ENCODE results near the gene NUDCD3. TPM values are rescaled to one million over a fixed set of nuclear protein-coding genes. Genes with fewer than 3 reads are reported as not detected.

NUDCD3 gene
- total and polyA plus RNA-seq, 8 donors = 12.9 to 147 (median 29.5) TPM

- no peaks in the 10 kb centered on the region for H3K27me3 ChIP-seq
- peak in 1 of 2 donors; percentile 1 for DNase-seq
- no peak overlapping the region for H3K27ac ChIP-seq
- H3K9me3 ChIP-seq = no peaks in the 10 kb centered on the region
- peaks cover 0 to 4% (median 3%) of the 10 kb centered on the region in 4 donors for H3K36me3 ChIP-seq
- intact Hi-C loops (cut with DNase I; ENCODE audit: low total_unique reads) = no loop called here
- H3K4me3 ChIP-seq = no peak overlapping the region
- TF ChIP-seq POLR2AphosphoS5 (IDR thresholded peaks at IDR 0.05) (no peak), EP300 (IDR thresholded peaks at IDR 0.05) (no peak), CTCF (IDR thresholded peaks at IDR 0.05) (no peak), POLR2A (IDR thresholded peaks at IDR 0.05) (no peak)
- H3K4me1 ChIP-seq = no peaks in the 10 kb centered on the region
- WGBS, 5 donors = 73 to 86% (median 82%) methylated on average over 11 to 12 of the region's 12 CpGs
Observed at GRCh38 chr7:44375926-44376342, 114.5 kb downstream of the NUDCD3 start.

GRCh38 chr7:44375236-44375699, 115.2 kb downstream of the NUDCD3 start:
- Histone ChIP-seq H3K4me3 (no peak overlapping the region), H3K27ac (no peak overlapping the region), H3K27me3 (peaks cover 0 to 4% (median 0%) of the 10 kb centered on the region in 3 donors), H3K4me1 (no peaks in the 10 kb centered on the region), H3K9me3 (no peaks in the 10 kb centered on the region), H3K36me3 (no peaks in the 10 kb centered on the region)
- peak in 1 of 2 donors; percentile 16 for DNase-seq
- intact Hi-C loops (cut with DNase I; ENCODE audit: low total_unique reads) = no loop called here
- WGBS, 5 donors = 52 to 64% (median 58%) methylated on average over 8 to 9 of the region's 9 CpGs
- no peak for TF ChIP-seq POLR2A (IDR thresholded peaks at IDR 0.05)
- peak in 2 of 7 experiments; percentile 11 to 18 for TF ChIP-seq CTCF (IDR thresholded peaks at IDR 0.05)

- TF ChIP-seq POLR2A (IDR thresholded peaks at IDR 0.05) (no peak), POLR2AphosphoS5 (IDR thresholded peaks at IDR 0.05) (no peak), EP300 (IDR thresholded peaks at IDR 0.05) (no peak), CTCF (IDR thresholded peaks at IDR 0.05) (no peak)
- DNase-seq = no peak
- H3K4me3 ChIP-seq = no peak overlapping the region
- 70 to 74% (median 72%) methylated on average over 10 to 12 of the region's 12 CpGs for WGBS, 5 donors
- H3K36me3 ChIP-seq = no peaks in the 10 kb centered on the region
- intact Hi-C loops (cut with DNase I; ENCODE audit: low total_unique reads) = no loop called here
- no peaks in the 10 kb centered on the region for H3K4me1 ChIP-seq
- peaks cover 0 to 4% (median 0%) of the 10 kb centered on the region in 3 donors for H3K27me3 ChIP-seq
- no peak overlapping the region for H3K27ac ChIP-seq
- H3K9me3 ChIP-seq = no peaks in the 10 kb centered on the region
Observed at GRCh38 chr7:44374007-44374763, 116.3 kb downstream of the NUDCD3 start.

GRCh38 chr7:44373418-44373740, 117.1 kb downstream of the NUDCD3 start:
- WGBS, 5 donors = 73 to 94% (median 79%) methylated on average over 2 of the region's 2 CpGs
- H3K27ac ChIP-seq = no peak overlapping the region
- DNase-seq = no peak
- intact Hi-C loops (cut with DNase I; ENCODE audit: low total_unique reads) = no loop called here
- no peaks in the 10 kb centered on the region for H3K36me3 ChIP-seq
- no peak overlapping the region for H3K4me3 ChIP-seq
- peaks cover 0 to 8% (median 3%) of the 10 kb centered on the region in 3 donors for H3K27me3 ChIP-seq
- TF ChIP-seq POLR2AphosphoS5 (IDR thresholded peaks at IDR 0.05) (no peak), CTCF (IDR thresholded peaks at IDR 0.05) (no peak), EP300 (IDR thresholded peaks at IDR 0.05) (no peak), POLR2A (IDR thresholded peaks at IDR 0.05) (no peak)
- H3K9me3 ChIP-seq = no peaks in the 10 kb centered on the region
- no peaks in the 10 kb centered on the region for H3K4me1 ChIP-seq
